ENCODE data around the gene MYH7B.

The MYH7B gene

GRCh38 chr20:34989118-34989517 lies 33.5 kb downstream of the MYH7B start:
- no peak overlapping the region for H3K27ac ChIP-seq
- no peak for DNase-seq (ENCODE audit: low read depth, low spot score)

- H3K27ac ChIP-seq: no peak overlapping the region
Measured at GRCh38 chr20:34989670-34990069, 34.0 kb downstream of the MYH7B start.

DNA sequence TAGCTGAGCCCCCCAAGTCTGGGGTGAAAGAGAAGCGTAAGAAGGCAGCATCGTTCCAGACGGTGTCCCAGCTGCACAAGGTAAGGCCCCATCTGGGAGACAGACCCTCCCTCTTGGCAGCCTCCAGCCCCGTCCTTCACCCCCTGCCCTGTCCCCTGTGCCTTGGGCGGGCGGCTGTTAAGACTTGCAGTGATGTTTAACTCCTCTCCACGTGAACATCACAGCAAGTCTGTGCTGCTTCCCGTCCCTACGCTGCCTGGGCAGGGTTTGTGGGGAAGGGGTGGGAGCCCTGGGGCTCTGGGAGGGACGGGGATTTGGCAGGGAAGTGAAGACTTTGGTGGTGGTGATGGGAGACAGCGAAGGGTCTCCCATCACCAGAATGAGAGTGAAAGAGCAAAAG lies 34.6 kb downstream of the MYH7B start:
- H3K27ac ChIP-seq: no peak overlapping the region
- no peak for DNase-seq (ENCODE audit: low read depth, low spot score)

More at GRCh38 chr20:34989670-34990069, 34.0 kb downstream of the MYH7B start:
- DNase-seq (ENCODE audit: low read depth, low spot score): no peak

DNA sequence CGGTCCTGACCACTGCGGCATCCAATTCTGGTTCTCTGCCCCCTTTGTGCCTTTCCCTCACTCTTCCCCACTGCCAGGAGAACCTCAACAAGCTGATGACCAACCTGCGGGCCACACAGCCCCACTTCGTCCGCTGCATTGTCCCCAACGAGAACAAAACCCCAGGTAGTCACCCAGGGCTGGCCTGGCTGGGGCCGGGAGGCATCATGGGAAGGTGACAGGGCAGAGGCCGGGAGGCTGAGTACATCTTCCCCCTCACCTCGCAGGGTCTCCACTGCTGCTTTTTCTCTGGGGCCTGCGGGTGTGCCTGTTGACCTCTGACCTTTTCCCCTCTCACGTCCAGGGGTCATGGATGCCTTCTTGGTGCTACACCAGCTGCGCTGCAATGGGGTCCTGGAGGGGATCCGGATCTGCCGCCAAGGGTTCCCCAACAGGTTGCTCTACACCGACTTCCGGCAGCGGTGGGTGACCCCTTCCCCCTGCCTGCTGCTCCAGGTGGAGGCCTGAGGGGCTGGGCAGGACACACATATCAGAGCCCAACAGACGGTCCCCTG lies 35.1 kb downstream of the MYH7B start:
- H3K27ac ChIP-seq: no peak overlapping the region
- DNase-seq (ENCODE audit: low read depth, low spot score): no peak

DNA sequence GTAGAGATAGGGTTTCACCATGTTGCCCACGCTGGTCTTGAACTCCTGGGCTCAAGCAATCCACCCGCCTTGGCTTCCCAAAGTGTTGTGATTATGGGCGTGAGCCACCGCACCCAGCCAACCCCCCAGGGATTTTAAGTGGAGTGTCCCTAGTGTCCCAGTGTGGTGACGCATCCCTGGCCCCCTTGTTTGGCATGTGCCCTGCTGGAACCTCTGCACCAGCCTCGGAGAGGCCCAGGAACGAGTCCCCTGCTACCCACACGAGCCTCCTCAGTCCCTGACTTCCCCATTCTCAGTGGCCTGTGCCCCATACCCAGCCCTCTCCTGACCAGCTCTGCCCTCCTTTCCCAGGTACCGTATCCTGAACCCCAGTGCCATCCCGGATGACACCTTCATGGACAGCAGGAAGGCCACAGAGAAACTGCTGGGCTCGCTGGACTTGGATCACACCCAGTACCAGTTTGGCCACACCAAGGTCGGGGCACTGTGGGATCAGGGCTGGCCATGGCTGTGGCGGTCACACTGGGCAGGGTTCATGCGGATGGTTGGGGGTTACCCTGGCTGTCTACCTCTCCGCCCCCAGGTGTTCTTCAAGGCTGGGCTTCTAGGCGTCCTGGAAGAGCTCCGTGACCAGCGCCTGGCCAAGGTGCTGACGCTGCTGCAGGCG lies 37.2 kb downstream of the MYH7B start:
- no peak for DNase-seq (ENCODE audit: low read depth, low spot score)
- H3K27ac ChIP-seq: no peak overlapping the region

GRCh38 chr20:34993941-34994508 lies 38.4 kb downstream of the MYH7B start:
- no peak overlapping the region for H3K27ac ChIP-seq
- DNase-seq (ENCODE audit: low read depth, low spot score): no peak

DNA sequence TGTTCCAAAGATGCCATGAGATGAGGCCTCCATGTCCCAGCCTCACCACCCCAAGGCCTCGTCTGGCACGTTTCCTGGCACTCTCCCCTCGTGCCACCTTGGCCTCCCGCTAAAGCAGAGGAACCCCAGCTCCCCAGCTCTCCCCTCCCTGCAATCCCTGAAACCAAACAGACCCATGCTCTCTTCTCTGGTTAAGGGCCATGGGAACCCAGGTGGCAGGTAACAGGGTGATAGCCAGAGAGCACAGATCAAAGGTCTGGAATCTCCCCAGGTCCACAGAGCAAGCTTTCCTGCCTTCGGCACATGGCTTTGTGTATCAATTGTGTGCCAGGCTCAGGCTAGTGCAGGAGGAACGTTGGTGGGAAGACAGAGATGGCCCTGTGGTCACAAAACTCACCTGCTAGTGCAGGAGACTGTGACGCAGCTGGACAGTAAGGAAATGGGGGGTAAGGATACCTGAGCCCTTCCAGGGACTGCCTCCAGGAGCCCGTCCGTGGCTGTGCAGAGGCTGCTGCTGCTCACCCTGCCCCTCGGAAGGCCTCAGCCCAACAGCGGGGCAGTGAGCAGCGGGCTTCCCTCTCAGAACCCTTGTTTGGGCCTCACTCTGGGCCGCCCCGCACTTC lies 39.0 kb downstream of the MYH7B start:
- H3K27ac ChIP-seq: no peak overlapping the region
- DNase-seq (ENCODE audit: low read depth, low spot score): no peak

GRCh38 chr20:34995192-34995591 lies 39.5 kb downstream of the MYH7B start:
- DNase-seq (ENCODE audit: low read depth, low spot score): no peak
- no peak overlapping the region for H3K27ac ChIP-seq

DNA sequence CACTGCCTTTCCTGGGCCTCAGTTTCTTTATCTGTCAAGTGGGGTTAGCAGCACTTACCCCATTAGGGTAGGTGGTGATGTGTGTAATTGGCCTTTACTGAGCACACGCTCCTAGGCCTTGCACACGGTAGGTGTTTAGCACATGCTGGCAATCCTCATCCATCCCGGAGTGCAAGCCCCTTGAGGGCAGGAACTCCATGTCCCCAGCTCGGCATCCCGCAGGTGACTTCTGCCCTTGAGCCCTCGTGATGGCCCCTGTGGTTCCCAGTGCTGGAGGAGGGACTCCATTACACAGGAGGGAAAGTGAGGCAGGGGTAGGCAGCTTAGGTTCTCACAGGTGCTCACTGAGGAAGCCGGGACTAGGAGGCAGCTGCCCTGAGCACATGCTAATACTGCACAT lies 40.0 kb downstream of the MYH7B start:
- DNase-seq (ENCODE audit: low read depth, low spot score): no peak
- no peak overlapping the region for H3K27ac ChIP-seq

DNA sequence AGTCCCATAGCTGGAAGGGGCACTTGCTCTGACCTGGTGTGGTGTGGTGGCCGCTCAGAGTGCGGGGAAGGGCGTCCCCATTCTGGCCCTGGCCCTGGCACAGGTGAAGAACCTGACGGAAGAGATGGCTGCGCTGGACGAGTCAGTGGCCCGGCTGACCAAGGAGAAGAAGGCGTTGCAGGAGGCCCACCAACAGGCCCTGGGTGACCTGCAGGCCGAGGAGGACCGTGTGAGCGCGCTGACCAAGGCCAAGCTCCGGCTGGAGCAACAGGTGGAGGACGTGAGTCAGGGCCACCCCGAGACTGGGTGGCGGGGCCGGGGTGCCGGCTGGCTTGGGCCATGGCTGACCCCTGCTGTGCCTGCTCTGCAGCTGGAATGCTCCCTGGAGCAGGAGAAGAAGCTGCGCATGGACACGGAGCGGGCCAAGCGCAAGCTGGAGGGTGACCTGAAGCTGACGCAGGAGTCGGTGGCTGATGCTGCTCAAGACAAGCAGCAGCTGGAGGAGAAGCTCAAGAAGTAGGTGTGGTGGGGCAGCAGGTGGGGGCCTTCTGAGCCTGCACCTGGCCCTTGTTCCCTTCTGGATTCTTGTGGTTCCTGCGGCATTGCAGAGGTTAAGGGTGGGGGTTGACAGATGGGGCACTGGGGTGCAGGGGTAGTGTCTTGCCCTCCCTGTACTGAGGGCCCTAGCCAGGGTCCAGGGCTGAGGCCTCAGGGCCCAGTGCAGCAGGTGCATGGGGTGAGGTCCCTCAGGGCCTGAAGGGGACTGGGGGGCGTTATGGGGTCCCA lies 40.8 kb downstream of the MYH7B start:
- no peak for DNase-seq (ENCODE audit: low read depth, low spot score)
- H3K27ac ChIP-seq: no peak overlapping the region

DNA sequence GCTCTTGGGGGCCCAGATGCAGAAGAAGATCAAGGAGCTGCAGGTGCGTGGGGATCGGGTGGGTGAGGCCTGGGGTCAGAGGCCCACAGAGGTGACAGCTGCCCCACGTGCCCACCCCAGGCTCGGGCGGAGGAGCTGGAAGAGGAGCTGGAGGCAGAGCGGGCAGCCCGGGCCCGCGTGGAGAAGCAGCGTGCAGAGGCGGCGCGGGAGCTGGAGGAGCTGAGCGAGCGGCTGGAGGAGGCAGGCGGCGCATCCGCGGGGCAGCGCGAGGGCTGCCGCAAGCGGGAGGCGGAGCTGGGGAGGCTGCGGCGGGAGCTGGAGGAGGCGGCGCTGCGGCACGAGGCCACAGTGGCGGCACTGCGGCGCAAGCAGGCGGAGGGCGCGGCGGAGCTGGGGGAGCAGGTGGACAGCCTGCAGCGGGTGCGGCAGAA lies 41.5 kb downstream of the MYH7B start:
- no peak overlapping the region for H3K27ac ChIP-seq
- DNase-seq (ENCODE audit: low read depth, low spot score): no peak

DNA sequence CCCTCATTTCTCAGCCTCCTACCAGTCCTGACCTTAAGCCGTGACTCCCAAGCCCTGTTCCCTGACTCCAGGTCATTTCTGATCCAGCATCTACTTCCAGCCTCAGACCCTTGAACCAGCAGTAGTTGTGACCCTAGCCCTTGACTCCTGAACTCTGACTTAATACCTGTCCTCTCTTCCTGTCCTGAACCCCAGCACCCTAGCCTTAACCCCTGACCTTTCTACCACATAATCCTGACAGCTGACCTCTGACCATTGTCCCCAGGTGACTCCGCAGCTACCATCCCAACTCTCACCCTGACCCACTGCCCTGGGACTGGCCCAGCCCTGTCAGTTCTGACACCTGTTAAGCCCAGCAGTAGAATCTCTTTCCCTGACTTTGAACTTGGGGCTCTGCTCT lies 42.1 kb downstream of the MYH7B start:
- DNase-seq (ENCODE audit: low read depth, low spot score): no peak
- H3K27ac ChIP-seq: no peak overlapping the region

- no peak for DNase-seq (ENCODE audit: low read depth, low spot score)
- no peak overlapping the region for H3K27ac ChIP-seq
Measured at GRCh38 chr20:34998331-34998950, 42.8 kb downstream of the MYH7B start.

DNA sequence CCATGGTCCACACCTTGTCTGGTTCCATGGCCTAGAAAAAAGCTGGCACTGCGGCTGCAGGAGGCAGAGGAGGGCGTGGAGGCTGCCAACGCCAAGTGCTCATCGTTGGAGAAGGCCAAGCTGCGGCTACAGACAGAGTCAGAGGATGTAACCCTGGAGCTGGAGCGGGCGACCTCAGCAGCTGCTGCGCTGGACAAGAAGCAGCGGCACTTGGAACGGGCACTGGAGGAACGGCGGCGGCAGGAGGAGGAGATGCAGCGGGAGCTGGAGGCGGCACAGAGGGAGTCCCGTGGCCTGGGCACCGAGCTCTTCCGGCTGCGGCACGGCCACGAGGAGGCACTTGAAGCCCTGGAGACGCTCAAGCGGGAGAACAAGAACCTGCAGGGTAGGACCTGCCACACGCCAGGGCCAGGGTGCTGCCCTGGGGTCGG lies 43.4 kb downstream of the MYH7B start:
- DNase-seq (ENCODE audit: low read depth, low spot score): no peak

DNA sequence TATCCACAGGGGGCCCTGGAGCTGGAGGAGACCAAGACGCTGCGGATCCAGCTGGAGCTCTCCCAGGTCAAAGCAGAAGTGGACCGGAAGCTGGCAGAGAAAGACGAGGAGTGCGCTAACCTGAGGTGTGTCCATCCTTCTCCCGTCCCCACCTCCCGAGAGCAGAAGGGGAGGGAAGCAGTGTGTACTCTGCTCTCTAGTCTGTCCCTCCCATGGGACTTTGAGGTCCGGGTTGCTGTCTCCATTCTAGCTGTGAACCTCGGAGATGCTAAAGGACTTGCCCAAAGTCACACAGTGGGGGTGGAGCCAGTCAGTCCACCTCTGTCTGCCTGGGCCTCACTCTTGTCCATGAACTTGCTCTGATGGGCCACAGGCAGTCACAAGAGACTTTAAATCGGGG lies 44.1 kb downstream of the MYH7B start:
- no peak overlapping the region for H3K27ac ChIP-seq
- DNase-seq (ENCODE audit: low read depth, low spot score): no peak

More for the DNA sequence above, 43.4 kb downstream of the MYH7B start:
- H3K27ac ChIP-seq: no peak overlapping the region

DNA sequence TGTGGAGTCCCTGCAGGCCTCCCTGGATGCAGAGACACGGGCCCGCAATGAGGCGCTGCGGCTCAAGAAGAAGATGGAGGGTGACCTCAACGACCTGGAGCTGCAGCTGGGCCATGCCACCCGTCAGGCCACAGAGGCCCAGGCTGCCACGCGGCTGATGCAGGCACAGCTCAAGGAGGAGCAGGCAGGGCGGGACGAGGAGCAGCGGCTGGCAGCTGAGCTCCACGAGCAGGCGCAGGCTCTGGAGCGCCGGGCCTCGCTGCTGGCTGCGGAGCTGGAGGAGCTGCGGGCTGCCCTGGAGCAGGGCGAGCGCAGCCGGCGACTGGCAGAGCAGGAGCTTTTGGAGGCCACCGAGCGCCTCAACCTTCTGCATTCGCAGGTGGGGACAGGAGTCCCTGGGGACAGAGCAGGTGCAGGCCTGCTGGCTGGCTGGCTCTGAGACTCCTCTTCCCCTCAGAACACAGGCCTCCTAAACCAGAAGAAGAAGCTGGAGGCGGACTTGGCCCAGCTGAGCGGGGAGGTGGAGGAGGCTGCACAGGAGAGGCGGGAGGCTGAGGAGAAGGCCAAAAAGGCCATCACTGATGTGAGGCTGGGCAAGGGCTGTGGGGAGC lies 44.7 kb downstream of the MYH7B start:
- no peak overlapping the region for H3K27ac ChIP-seq
- DNase-seq (ENCODE audit: low read depth, low spot score): no peak

GRCh38 chr20:35000922-35001595 lies 45.4 kb downstream of the MYH7B start:
- H3K27ac ChIP-seq: no peak overlapping the region
- DNase-seq (ENCODE audit: low read depth, low spot score): no peak

DNA sequence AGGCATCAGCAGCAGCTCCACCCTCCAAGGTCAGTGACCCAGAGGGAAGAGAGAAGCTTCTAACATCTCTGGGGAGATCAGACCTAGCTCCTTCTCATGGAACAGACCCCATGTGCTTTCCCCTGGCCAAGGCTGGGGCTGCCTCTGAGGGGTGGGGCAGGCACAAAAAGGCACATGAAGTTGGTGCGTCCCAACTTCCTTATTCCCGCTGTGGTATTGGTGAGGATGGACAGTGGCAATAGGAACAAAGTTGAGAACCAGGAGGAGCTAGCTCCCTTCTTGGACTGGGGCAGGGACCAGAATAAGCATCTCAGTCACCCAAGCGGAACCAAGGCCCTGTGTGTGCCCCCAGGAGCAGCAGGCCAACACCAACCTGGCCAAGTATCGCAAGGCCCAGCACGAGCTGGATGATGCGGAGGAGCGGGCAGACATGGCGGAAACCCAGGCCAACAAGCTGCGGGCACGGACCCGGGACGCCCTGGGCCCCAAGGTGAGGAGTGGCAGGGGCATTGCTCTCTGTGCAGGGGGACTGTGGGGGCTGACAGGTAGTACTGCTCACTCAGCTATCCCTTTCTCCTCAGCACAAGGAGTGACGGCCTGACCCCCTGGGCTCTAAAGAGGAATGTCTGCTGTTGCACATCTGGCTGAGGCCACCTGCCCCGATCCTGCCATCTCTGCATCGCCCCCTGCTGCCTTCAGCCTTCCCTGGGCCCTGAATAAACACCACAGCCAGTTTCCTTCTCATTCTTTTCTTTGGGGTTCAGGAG lies 46.1 kb downstream of the MYH7B start:
- H3K27ac ChIP-seq: no peak overlapping the region
- DNase-seq (ENCODE audit: low read depth, low spot score): no peak

Data from epithelial cell of prostate (primary cell).